A673 (cell line): ENCODE data around the gene MAN2B2. TPM values are rescaled to one million over a fixed set of nuclear protein-coding genes. Genes with fewer than 3 reads are reported as not detected.

ENCODE experiments used
- BruUV-seq: library from RNA; stranded (reverse); fragments of 400-500 nt; replicated peaks from 2 replicates; lab custom pipeline; 2021; lab: Mats Ljungman, UMichigan
- CTCF ChIA-PET: fragments of 300-600 bp; sonication (Branson Sonifier 250); formaldehyde crosslinking; loops from one replicate; lab custom pipeline; 2022; ENCODE audit warnings: antibody characterized with exemption; lab: Charles Lee
- POLR2A ChIA-PET: fragments of 300-600 bp; sonication (Branson Sonifier 250); formaldehyde crosslinking; loops from one replicate; lab custom pipeline; 2022; ENCODE audit warnings: antibody characterized with exemption; ENCODE audit not compliant: low non-redundant PET; lab: Charles Lee
- DNase-seq: peaks from one replicate; pipeline ENCODE4 v3.0.0-alpha.2; 2015; ENCODE audit warnings: low spot score
- H3K27ac ChIP-seq: fragments of 200-600 bp; sonication (generic); 2 replicates; pipeline ENCODE4 v1.5.1; 2016; ENCODE audit warnings: mixed run types, low read depth, mild to moderate bottlenecking, mixed read lengths, antibody characterized with exemption, low read length; ENCODE audit not compliant: poor library complexity, severe bottlenecking
- H3K27me3 ChIP-seq: fragments of 200-600 bp; sonication (generic); replicated peaks from 2 replicates; pipeline ENCODE4 v1.6.1; 2017; ENCODE audit warnings: mixed run types, low read depth, mild to moderate bottlenecking, mixed read lengths, antibody characterized with exemption, low read length; ENCODE audit not compliant: insufficient read depth, poor library complexity
- H3K36me3 ChIP-seq: fragments of 200-600 bp; sonication (generic); 2 replicates; pipeline ENCODE4 v1.6.1; 2016; ENCODE audit warnings: mixed run types, mild to moderate bottlenecking, mixed read lengths, antibody characterized with exemption, low read length; ENCODE audit not compliant: insufficient read depth, poor library complexity, severe bottlenecking
- H3K4me1 ChIP-seq: fragments of 200-600 bp; sonication (generic); 2 replicates; pipeline ENCODE4 v1.6.1; 2017; ENCODE audit warnings: mixed run types, mild to moderate bottlenecking, mixed read lengths, antibody characterized with exemption, low read length; ENCODE audit not compliant: insufficient read depth, poor library complexity, severe bottlenecking
- H3K4me3 ChIP-seq: fragments of 200-600 bp; sonication (generic); 2 replicates; pipeline ENCODE4 v1.5.1; 2016; ENCODE audit warnings: low read depth, mixed run types, mild to moderate bottlenecking, mixed read lengths, low read length; ENCODE audit not compliant: poor library complexity, severe bottlenecking
- H3K9me3 ChIP-seq: fragments of 200-600 bp; sonication (generic); 2 replicates; pipeline ENCODE4 v1.6.1; 2016; ENCODE audit warnings: mixed run types, low read depth, mild to moderate bottlenecking, mixed read lengths, antibody characterized with exemption, low read length; ENCODE audit not compliant: poor library complexity, severe bottlenecking
- EZH2 ChIP-seq: fragments of 200-600 bp; sonication (generic); IDR thresholded peaks from 2 replicates; pipeline ENCODE4 v1.6.1; 2017; ENCODE audit warnings: borderline replicate concordance, low read depth, mild to moderate bottlenecking, mixed read lengths, antibody characterized with exemption, low read length; ENCODE audit not compliant: poor library complexity, severe bottlenecking
- intact Hi-C: fragments of 100-400 bp; cut with micrococcal nuclease; formaldehyde crosslinking; loops from one replicate; pipeline ENCODE4 v1.10.0; 2022; ENCODE audit not compliant: unreplicated experiment
- total RNA-seq: library from RNA; stranded (reverse); gene quantifications from 2 replicates; pipeline ENCODE4 v1.2.3, GENCODE V29; 2021
- TF ChIP-seq, protein P1 (sequence below): fragments of 300-800, 200-600 bp; sonication (generic); conservative IDR thresholded peaks from 2 replicates; pipeline ENCODE4 v1.5.1; 2017; ENCODE audit warnings: low read depth, mild to moderate bottlenecking, antibody characterized with exemption, low read length, moderate library complexity, mixed read lengths

Gene MAN2B2
- total RNA-seq, 1 experiment from 2014 or later: 14.9 TPM

DNA sequence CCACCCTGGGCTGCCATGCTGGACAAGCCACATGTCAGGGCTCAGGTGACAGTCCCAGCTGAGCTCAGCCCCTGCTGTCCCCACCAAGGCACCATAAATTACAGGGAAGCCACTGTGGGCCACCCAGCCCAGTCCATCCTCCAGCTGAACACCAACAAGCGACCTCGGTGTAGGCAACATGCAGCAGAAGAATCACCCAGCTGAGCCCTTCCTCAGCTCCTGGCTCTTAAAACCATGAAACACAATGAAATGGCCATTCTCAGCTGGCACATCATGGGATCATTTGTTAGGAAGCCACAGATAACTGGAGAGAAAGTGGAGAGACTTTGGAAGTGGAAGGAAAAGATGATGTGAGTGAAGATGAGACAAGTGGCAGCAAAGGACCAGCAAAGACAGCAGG is 23.3 kb upstream of the MAN2B2 start:
- TF ChIP-seq, protein P1, sequence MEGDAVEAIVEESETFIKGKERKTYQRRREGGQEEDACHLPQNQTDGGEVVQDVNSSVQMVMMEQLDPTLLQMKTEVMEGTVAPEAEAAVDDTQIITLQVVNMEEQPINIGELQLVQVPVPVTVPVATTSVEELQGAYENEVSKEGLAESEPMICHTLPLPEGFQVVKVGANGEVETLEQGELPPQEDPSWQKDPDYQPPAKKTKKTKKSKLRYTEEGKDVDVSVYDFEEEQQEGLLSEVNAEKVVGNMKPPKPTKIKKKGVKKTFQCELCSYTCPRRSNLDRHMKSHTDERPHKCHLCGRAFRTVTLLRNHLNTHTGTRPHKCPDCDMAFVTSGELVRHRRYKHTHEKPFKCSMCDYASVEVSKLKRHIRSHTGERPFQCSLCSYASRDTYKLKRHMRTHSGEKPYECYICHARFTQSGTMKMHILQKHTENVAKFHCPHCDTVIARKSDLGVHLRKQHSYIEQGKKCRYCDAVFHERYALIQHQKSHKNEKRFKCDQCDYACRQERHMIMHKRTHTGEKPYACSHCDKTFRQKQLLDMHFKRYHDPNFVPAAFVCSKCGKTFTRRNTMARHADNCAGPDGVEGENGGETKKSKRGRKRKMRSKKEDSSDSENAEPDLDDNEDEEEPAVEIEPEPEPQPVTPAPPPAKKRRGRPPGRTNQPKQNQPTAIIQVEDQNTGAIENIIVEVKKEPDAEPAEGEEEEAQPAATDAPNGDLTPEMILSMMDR: no peak
- no peak for TF ChIP-seq EZH2
- no peak overlapping the region for H3K27ac ChIP-seq
- POLR2A ChIA-PET: no interaction called here
- no peaks in the 10 kb centered on the region for H3K9me3 ChIP-seq
- peaks cover 70% of the 10 kb centered on the region for H3K27me3 ChIP-seq
- no peak for DNase-seq
- CTCF ChIA-PET: no interaction called here
- intact Hi-C loops: no loop called here
- H3K4me3 ChIP-seq: no peak overlapping the region
- BruUV-seq: no TSS peak
- no peaks in the 10 kb centered on the region for H3K36me3 ChIP-seq
- no peaks in the 10 kb centered on the region for H3K4me1 ChIP-seq

GRCh38 chr4:6555519-6555918 is 19.5 kb upstream of the MAN2B2 start:
- Histone ChIP-seq H3K9me3 (no peaks in the 10 kb centered on the region), H3K4me1 (no peaks in the 10 kb centered on the region), H3K27ac (no peak overlapping the region), H3K4me3 (no peak overlapping the region), H3K27me3 (peaks cover 89% of the 10 kb centered on the region), H3K36me3 (no peaks in the 10 kb centered on the region)
- no TSS peak for BruUV-seq
- intact Hi-C loops: no loop called here
- ChIA-PET CTCF (no interaction called here), POLR2A (no interaction called here)
- TF ChIP-seq, protein P1: no peak
- no peak for TF ChIP-seq EZH2
- DNase-seq: no peak

DNA sequence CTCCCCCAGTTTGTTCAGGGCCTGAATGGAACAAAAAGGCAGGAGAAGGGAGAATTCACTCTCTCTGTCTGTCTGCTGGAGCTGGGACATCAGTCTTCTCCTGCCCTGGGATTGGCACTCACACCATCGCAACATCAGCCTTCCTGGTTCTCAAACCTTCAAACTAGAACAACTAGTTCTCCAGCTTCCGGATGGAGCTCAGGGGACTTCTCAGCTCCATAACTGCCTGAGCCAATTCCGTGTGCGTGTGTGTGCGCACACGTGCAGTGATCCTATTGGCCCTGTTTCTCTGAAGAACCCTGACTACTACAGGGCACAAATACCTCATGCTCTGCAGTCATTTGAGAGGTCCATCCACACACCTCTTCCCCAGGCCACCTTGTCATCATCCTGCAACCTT is 18.7 kb upstream of the MAN2B2 start:
- intact Hi-C loops: no loop called here
- DNase-seq: no peak
- ChIA-PET POLR2A (no interaction called here), CTCF (no interaction called here)
- H3K36me3 ChIP-seq: no peaks in the 10 kb centered on the region
- H3K27me3 ChIP-seq: peaks cover 89% of the 10 kb centered on the region
- H3K4me3 ChIP-seq: no peak overlapping the region
- no peaks in the 10 kb centered on the region for H3K9me3 ChIP-seq
- no peak overlapping the region for H3K27ac ChIP-seq
- no TSS peak for BruUV-seq
- TF ChIP-seq, protein P1: no peak
- no peak for TF ChIP-seq EZH2
- no peaks in the 10 kb centered on the region for H3K4me1 ChIP-seq
